GM21825 (cell line): ENCODE data around the gene XAGE3.
"Not testable (repeated sequence)": the region's sequence is repeated elsewhere in the genome, so short reads cannot be mapped to it uniquely, and the experiment has no call there.

Experiments
- ATAC-seq: cut with Tn5 transposase; IDR thresholded peaks from one replicate; pipeline ENCODE4 v1.9.1; 2021; ENCODE audit warnings: mild to moderate bottlenecking, moderate library complexity; ENCODE audit not compliant: unreplicated experiment

The XAGE3 gene

GRCh38 chrX:52843619-52844018, 24.3 kb downstream of the XAGE3 start:
- ATAC-seq, result not testable (repeated sequence)

DNA sequence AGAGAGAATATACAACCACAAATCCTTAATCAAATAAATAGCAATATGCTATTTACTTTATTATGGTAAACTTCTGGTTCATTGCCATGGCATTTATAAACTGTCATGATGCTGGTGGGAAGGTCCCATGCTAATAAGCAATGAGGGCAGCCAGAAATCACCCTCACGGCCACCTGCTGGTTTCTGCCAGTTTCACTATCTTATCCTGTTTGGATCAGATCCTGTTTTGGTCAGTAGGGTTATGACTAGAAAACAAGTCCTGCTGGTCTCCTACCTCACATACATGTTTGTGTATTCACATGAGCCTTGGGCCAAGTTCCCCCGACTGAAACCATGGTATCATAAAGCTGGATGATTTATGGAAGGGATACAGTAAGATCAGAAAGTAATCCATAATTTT, 28.7 kb downstream of the XAGE3 start:
- ATAC-seq, result no peak

- no peak for ATAC-seq
Measured at GRCh38 chrX:52830551-52830950, 37.3 kb downstream of the XAGE3 start.

- no peak for ATAC-seq
Measured at GRCh38 chrX:52824608-52825007, 43.3 kb downstream of the XAGE3 start.

- ATAC-seq, result no peak
Measured at GRCh38 chrX:52821079-52821760, 46.7 kb downstream of the XAGE3 start.

DNA sequence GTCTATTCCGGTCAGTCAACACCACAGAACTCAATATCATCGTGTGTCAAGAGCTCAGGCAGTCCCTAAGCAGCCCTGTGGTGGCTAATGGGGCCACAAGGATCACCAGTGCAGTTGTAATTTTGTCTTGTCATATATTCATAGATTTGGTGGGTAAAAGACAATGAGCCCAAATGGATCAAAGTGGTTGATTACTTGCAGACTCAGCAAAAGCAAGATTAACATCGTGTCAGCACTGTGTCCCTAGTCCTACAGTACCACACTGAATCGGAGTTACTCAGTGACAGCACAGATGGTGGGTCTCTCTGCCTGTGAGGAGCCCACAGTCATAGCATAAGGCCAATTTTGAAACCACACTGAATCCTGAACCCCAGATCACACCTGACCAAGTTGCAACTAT, 48.1 kb downstream of the XAGE3 start:
- no peak for ATAC-seq
